Measurements from ENCODE around the gene SLC38A2. TPM values are rescaled to one million over a fixed set of nuclear protein-coding genes. Genes with fewer than 3 reads are reported as not detected.

SLC38A2 gene
- total RNA-seq, 1 experiment from 2014 or later = 317 TPM

DNA sequence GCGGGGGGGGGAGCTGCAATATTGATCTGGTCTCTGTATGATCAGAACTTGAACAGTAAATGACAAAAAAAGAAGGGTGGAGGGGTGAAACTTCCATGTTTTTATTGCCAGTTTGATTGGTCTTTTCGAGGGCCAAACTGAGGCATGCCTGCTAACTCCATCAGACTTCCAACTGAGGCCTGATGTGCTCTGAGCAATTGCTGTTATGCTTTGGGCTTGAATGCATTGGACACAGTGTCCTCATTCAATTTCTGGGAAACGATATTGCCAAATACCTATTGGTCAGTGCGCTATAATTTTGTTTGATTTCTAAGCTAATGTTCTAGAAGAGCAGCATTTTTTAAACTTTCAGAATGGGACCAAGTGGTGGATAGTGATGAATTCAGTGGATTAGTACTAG is 2.1 kb upstream of the SLC38A2 start:
- no peak for DNase-seq (ENCODE audit: low read depth)

DNA sequence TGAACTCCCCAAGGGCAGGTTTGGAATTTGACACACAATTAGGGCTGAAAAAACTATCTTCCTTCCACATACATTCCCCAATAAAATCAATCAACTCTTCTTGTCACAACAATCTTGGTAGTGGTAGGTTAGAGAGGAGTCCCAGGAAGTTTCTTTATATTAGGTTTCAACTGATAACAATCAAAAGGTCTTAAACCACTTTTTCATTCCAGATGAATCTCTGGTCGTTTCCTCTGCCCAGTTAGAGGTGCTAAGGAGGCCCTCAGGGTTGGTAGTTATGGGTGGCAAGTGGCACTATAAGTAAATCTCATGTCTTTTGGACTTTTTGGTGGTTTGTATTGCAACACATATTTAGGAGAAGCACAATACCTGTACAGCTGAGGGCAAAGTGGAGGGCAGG is 1.7 kb upstream of the SLC38A2 start:
- DNase-seq (ENCODE audit: low read depth) = no peak

DNA sequence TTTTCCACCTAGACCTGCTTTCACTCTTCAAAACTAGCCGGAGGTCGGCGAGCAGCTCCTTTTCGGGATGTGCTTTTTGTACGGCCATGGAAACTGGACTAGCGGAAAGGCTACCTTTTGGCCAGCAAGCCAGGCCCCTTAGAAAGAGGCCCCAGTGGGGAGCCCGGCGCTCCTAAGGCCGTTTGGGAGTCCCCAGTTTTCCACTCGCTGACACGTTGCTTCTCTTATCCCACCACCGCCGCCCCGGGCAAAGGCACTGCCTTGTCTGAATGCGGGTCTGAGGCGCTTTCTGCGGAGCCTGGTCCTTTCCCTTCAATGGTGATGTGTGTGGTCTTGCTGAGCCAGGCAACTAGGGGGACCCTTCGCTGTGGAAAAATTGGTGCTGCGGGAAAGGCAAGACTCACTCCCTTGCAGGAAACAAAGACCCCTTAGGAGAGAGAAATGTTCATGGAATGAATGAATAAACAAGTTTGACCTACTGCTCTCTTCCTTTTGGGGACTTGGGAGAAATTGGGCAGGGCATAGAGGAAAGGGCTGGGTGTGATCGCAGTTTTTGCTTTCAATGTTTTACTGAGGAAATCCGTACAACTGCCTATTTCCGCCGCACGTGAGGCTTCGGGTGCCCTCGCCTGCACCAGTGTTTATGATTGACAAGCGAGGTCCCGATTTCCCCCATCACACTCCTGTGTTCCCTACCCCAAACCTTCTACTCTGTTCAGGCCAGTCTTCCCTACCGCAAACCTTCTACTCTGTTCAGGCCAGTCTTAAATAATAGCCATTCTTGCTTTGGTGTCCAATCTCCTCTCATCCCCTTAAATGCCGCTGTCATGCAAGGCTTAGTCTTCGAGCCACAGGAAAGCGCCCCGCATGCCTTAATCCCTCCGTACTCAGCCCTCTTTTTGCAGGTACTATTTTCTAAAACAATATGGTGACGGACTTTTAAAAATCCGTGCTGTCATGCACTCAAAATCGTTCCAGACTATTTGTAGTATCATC is 1.0 kb upstream of the SLC38A2 start:
- DNase-seq (ENCODE audit: low read depth) = peak; percentile 58

DNA sequence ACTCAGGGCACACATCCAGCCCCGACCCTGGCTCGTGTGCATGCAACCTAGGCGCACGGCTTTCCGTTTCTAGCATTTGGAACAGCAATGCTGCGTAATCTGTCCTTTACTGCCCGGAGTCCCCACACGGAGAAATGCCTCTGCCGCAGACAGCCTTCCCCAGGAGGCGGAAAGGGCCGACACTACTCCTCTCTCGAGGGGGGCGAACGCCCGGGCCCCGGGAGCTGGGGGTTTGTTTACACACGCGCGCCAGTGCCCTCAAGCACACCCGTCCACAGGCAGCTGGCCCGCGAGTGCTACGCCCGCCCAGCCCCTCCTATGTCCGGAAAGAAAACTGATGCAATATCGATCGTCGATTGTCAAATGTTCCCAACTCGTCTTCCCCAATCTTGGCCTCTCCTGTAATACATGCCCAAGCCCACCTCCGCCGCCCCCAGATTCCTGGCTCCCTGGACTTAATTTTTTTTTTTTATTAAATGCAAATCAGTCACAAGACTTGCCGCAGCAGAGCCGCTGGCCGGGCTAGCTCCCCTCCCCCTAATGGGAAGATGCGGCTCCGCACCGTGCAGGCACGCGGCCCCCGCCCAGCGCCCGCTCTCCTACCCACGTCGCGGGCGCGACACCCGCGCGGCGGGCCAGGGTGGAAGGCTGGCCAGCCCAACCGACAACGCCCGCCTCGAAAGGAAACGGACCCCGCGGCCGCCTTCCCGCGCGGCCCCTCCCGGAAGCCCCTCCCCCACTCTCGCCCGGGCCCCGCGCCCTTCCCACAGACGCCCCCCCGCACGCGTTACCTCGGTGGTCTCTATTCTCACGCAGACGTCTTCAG is 642 bp downstream of the SLC38A2 start:
- DNase-seq (ENCODE audit: low read depth) = peak; percentile 62

DNA sequence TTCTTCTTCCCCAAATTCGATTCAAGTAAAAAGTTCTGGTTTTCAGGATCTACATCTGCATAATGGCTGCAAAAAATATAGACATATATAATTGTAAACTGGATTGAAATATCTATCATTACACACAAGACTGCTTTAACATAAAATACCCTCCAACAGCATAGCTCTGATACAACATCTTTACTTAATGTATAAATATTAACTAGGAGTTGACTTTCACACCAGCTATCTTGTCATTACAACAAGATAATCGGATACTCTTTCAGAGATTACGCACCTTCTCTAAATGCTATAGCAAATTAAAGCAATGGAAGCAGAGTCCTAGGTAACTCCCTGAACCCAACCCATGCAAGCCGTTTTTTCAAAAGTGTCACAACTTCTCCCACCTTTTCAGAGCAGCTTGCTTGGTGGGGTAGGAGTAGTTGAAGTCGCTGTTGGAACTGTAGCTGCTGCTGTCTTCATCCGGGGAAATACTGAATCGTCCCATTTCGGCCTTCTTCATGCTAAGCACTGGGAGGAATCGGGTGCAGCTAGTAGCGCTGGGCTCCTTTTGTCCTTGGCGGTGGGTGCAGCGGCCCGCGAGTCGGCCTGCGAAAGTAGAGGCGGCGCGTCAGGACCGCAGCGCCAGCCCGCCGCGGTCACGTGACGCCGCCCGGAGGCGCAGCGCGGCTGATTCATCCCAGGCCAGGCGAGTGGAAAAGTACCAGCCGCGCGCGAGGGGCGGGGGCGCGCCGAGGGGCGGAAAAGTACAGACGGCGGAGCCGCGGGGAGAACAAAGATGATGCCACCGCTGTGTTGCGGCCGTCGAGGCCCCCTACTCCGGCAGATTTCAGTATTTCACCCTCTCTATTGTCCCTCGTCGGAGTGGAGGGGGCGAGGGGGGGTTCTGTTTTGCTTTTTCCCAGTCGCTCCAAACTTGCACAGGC is 1.5 kb downstream of the SLC38A2 start:
- DNase-seq (ENCODE audit: low read depth) = peak; percentile 88

DNA sequence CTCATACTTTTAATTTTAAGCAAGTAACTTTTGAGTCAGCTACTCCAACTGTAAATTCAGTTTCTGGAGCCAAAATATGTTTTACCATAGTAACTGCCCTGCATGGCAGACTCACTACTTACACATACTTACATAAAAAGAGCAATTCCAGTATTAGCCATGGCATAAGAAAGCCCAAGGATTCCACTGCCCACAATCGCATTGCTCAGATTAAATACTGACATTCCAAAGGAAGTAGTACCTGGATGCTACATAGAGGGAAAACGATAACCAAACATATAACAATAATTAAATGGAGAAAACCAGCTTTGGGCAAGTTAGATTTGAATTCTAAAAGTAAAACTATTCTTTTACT is 2.2 kb downstream of the SLC38A2 start:
- DNase-seq (ENCODE audit: low read depth) = no peak

DNA sequence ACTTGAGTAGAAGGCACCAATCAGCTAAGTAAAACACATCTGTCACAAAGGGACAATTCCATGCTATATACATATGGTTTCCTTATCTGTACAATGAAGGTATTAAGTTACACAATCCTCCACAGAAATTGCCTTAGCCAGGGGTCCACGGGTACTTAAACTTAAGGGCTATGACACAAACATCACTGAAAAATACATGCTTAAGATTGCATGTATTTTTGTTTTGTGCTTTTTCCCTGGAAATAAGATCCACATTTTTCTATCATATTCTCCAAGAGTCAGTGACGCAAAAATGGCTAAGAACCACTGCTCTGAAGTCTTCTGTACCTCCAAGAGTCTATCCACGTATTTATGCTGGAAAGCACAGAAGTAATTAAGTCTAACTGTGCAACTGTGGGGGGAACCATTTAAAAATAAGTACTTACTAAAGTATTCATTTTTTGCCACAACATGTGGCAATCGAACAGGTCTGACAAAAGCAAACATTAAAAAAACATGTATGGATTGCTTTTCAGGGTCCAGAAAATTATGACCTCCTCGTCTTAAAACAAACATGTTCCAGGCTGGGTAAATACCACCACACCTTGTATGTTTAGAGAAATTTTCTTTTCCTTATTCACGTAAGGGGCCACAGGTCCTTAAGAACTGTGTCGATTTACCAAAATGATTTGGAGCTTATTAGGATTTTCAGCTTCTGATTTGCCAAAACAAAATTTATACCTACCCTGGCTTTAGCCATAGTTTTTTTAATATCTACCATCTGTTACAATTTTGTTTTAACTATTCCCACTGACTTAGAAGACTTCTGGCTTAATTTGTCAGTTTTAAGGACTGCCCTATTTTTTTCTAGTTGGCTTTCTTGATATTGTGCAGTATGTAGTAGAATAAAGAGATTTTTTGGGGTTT is 2.8 kb downstream of the SLC38A2 start:
- DNase-seq (ENCODE audit: low read depth) = no peak

DNA sequence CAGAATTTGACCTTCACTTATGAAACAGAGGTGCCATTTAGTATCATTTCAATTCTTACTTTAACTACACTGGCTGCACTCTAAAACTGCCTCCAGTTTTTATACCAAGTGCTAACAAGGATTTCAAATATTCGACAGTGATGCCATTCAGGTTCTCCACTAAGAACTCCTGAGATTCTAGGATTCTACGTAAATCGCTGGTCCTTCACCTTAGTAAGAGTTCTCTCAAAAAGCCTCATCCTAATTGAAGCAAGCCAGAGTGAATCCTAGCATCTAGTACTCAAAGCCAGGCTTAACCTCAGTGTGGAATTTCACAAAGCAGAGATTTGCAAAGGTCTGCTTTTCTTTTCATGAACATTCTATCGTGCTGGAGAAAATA is 3.5 kb downstream of the SLC38A2 start:
- no peak for DNase-seq (ENCODE audit: low read depth)

DNA sequence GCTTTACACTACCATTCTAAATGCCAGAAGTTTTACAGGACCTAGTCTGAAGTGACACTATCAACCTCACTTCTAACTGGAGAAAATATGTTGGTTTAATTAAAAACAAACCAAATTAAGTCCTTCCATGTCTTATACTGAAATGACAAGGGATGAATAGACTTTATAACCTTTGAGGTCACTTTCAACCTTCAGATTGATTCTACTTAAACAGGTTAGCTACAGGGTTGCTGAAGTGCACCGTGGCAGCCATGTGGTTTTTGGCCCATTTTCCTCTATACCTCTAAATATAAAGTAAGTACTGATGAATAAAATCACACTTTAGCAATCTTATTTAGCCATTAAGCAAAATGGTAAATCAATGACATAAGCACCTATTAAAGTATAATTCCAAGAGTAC is 3.9 kb downstream of the SLC38A2 start:
- DNase-seq (ENCODE audit: low read depth) = no peak

DNA sequence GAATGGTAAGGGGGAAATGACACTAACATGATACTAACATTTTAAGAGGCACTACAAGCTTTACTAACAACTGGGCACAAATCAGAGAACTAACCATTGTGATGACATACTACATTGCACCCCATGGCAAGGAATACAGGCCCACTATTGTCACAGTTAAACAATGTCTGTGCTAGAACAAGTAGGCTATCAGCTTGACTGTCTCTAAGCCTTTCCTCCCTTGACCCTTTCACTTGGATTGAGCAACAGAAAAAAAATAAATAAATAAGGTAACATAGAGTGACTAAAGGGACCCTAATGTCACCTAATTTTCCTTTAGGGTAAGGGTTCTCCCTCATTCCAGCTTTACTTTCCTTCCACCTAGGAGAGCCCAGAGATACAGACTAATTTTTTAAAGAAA is 4.4 kb downstream of the SLC38A2 start:
- DNase-seq (ENCODE audit: low read depth) = no peak

DNA sequence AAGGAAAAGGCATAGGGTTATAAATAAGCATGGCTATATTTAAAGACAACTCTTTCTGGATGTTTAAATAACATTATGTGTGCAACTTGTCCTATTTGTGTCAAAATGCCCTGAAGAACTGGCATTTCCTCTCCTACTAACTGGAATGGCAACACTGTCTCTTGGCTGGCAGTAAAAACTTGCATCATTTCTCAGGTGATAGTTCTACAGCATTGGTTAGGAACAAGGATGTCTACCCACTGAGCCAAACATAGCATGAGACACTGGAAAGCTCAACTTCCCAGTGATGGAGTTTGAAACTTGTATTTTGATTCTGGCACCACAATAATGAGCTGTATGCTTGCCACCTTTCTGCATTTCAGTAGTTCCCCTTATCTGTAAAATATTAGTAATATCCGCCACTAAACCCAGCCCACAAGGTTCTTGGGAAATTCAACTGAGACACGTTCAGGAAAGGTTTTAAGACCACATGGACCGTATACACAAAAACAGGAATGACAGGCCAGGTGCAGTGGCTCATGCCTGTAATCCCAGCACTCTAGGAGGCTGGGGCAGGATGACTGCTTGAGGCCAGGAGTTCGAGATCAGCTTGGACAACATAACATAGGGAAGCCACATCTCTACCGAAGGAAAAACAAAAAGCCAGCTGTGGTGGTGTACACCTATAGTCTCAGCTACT is 5.1 kb downstream of the SLC38A2 start:
- DNase-seq (ENCODE audit: low read depth) = no peak

DNA sequence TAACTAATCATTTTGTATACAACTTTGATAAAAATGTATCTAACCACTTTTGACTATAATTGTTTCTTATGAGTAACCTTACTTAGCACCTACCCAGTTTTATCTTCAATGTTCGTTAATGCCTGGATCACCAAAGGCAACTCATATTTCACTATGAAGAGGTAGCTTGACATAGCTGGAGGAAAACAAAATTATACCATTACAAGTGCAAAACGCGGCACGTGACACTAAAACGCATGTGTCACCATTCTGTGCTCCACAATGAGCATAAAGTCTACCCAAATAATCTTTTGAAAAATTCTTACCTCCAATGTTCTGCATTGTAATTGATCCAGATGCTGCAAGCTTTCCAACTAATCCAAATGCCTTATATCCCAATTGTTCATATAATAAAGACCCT is 5.8 kb downstream of the SLC38A2 start:
- no peak for DNase-seq (ENCODE audit: low read depth)

DNA sequence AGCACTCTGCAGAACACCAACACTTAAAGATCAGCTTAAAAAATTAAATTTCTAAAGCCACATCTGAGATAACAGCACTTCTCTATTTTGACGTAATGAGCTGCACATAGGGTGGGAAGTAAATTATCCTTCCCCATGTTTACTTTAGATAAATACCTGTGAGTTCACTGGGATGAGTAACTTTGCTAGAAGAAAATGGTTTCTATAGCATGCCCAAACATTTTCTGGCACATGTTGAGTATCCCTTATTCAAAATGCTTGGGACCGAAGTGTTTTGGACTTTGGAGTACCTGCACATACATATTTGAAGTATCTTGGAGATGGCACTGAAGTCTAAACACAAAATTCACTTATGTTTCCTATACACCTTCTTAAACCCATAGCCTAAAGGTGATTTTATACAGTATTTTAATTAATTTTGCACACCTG is 6.6 kb downstream of the SLC38A2 start:
- DNase-seq (ENCODE audit: low read depth) = no peak

DNA sequence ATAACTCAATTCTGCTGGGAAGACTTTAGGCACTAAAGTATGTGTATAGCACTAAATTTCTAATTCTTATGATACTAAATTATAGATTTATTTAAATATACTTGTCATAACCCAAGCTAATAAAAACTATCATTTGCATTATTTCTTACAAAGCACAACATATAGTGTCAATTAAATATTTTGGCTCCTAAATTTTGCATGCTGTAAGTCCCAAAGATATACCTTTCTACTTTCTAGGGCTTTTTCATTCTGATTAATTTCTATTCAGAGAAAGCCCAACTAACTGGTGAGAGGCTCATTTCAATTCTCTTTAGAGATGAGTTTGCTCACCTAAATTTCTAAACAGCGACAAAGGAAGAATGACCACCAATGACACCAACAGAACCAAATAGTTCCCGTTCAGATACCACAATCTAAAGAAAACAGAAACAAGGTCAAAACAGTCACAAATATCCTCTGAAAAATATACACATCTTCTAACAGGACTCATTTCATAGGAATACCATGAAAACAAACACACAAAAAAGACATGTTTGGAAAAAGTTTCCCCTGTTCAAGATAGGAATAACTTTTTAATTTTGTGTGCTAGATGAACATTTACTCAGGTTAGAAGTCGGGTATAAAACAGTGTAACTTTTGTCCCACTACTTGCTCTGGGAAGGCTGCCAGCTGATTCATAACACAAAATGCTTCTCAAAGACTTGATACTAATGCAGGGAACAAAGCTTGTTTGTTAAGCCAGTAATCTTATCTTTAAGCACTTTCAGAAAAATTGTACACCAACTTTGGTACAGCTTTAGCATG is 7.6 kb downstream of the SLC38A2 start:
- DNase-seq (ENCODE audit: low read depth) = peak; percentile 80

DNA sequence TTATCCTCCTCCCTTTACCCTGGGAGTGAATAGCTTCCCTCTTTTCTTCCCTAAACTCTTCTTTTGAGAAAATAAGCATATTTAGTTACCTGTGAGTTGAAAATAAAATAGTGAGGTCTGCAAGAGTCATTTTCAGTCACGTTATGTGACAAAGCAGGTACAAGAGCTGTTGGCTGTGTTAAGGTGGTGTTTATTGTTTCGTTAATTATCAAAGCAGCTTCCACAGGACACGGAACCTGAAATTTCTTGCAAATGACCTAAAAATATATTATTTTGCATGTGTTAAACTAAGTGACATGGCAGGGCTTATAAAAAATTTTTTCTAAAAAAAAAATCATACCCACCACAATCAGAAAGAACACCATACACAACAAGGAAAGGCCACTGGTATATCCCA is 8.3 kb downstream of the SLC38A2 start:
- no peak for DNase-seq (ENCODE audit: low read depth)

DNA sequence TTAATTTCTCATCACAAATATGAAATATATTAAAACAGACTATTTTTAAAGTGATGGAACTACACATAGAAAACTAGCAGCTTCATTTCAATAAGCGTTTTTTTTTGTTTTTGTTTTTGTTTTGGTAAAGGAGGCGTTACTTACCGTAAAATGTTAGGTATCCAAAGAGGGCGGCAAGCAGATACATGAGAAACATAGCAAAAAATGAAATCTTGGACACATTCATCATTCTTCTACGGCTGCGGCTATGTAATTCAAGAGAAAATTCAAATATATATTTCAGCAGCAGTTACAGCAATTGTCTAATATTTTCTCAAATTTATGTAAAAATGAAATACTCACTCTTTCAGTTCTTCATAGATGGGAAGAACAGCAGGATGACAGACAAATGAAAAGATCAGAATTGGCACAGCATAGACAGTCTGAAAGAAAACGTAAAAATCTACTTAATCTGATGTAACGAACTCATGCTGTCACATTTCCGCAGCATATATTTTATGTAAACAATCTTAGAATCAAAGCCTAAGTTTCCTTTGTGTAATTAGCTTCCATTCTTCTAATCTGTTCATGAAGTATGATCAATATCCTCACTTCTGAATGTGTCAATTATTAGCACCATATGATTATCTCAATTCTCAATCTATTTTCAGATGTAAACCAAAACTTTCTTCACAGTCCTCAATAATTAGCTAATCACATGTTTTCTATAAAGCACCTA is 8.8 kb downstream of the SLC38A2 start:
- no peak for DNase-seq (ENCODE audit: low read depth)

DNA sequence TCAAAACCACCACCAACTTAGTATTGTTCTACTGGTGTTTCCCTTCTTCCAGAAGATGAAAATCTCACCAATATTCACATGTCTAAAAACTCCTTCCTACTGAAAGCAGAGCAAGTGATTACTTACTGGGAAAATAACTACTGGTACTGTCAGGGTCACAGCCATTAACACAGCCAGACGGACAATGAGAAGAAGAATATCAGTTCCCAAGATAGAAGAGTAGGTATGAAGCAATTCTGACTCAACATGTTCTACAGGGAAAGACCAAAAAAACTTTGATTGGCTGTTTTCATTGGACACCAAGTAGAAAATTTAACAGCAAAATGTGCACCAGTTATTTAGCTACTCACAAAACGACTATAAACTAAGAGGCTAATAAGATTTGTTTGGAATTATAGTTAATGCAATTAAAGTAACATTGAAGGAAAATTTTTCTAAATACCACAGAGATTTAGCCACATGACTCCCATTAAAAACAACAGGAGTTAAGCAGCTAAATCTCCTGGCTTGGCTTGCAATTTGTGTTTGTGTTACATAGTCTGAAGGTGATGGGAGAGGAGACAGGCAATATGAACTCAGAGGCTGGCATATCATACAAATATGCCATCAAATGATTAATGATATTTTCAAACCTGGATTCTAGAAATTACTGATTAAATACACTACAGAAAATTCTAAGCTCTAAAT is 9.5 kb downstream of the SLC38A2 start:
- DNase-seq (ENCODE audit: low read depth) = no peak

DNA sequence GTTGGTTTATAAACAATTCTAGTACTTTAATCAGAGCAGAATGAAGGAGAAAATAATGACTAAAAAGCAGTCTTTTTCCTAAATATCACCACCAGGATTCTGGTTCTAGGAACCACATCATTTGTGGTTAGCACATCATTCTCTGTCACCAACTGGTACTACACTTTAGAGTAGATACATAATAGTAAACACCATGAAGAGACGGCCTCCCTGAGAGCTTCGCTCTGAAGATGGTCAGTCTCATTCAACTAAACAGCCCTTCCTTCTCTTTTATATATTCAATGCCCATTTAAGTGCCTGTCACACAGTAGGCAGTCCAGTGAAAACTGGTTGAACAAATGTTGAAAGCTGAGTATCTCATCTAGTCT is 10.9 kb downstream of the SLC38A2 start:
- DNase-seq (ENCODE audit: low read depth) = no peak

Measured in RPMI7951 (cell line).